ENCODE data around the gene TTLL5. TPM values are rescaled to one million over a fixed set of nuclear protein-coding genes. Genes with fewer than 3 reads are reported as not detected.

TTLL5 gene
- 10.5 and 16.1 TPM in 2 replicates for total RNA-seq (2014; rRNA removed; shearing (Covaris generic))

DNA sequence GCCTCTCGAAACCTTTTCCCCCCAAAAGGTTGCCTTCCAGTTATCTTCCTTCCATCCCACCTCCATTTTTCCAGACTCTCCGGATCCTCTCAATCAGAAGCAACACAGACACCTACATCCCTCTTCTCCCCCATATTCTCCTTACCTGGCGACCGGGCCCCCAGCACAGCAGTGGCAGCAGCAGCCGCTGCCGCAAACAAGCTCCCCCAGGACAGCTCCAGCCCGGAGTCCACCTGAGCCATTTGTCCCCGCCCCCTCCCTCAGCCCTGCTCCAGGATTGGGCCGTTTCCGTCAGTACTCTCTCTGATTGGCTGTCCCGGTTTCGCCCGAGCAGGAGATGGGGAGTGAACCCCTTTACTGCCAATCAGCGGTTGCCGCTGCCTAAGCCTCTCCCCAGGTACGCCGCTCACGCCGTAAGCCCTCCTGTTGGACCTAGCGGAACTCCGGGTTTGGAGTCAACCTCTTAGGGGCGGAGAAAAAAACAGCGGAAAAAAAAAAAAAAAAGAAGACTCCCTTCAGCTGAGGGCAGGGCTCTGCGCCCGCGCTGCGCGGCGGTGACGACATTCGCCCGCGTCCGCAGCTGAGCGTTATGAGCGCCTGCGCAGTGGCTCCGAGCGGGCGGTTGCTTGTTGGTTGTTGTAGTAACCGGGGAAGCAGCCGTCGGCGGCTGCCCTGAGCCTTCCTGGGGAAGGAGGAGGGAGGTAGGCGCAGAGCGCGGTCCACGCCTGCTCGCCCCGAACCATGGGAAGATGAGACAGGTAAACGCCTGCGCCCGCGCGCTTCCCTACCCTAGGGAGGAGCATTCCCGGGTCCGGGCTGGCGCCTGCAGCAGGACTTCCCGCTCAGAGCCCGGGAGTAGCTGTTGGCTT, at the start of gene TTLL5, which contains the start of gene ERG28:
TSS of gene TTLL5 (plus strand) at position 617 of the 869 bp plus-strand sequence. CDS start 1,904 bp downstream, outside the sequence.
TSS of gene ERG28 (minus strand) at position 247 of the 869 bp plus-strand sequence. CDS start 3,374 bp downstream, outside the sequence.
- peak; percentile 99 for DNase-seq (ENCODE audit: low spot score)

DNA sequence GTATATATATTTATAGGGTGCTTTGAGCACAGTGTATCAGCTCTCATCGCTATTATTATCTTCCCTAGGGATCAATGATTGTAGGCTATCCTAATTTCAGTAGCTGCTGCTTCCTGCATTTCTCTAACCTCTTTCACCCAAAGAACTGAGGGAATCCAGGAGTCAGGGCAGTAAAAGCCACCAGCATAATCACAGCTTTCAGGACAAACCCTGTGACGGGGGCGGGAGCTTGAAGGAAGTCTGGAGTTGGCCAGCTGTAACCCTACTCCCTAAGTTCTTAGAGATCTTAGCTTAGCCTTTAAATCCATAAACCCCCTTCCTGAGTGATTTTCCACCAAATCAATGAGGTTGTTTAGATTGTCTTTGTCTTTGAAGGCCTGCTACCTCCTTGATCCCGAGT, 48.9 kb upstream of the TTLL5 start:
- no peak for DNase-seq (ENCODE audit: low spot score)

DNA sequence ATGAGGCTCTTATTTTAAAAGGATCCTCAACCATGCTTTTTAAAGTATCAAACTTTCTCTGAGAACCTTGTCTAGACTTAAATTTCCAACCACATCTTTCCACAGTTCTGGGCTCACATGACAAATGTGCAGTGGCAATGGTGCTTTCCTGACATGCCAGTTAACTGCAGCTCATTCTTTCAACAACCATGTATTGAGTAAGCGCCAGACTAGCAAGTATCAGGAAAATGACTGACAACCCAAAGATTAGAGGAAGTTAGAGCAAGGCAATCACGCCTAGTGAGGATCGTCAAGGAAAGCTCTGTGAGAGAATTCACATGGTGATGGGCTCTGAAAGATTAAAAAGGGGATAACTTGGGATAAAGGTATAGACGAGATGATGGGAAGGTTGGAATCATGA, 46.9 kb upstream of the TTLL5 start:
- DNase-seq (ENCODE audit: low spot score), result no peak

DNA sequence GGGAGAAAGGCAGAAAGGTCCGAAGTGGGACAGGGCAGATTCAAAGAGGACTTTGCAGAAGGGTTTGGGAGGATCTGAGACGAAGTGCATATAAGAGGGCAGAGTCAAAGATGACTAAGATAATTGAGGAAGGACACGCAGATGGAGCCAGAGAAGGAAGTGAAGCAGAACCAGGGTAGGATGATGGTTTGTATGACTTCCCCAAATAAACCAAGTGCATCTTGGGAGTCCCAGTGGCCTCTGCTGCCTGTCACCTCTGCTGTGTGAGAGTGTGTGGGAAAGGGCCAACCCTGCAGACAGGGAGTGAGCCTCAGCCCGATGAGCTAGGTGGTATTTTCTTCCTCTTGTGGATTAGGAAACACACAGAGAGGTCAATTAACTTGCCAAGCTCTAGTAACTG, 45.8 kb upstream of the TTLL5 start:
- DNase-seq (ENCODE audit: low spot score), result no peak

- DNase-seq (ENCODE audit: low spot score), result no peak
Measured at GRCh38 chr14:75619548-75619947, 41.5 kb upstream of the TTLL5 start.

DNA sequence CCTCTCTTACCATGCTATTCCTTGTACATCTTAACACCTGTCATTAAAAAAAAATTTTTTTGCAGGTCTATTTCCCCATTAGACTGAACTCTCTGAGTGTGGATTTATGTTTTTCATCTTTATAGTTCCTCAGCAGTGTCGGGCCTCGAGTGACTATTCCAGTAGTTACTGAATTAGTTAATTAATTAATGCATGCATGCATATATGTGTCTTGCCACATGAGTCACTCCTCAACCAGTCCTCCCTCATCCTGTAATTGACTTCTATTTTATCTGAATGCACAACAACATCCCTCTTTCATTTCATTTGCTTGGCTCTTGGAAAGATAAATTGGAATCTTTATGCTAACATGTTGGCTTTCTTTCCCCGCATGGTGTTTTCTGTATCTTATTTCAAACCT, 36.0 kb upstream of the TTLL5 start:
- no peak for DNase-seq (ENCODE audit: low spot score)

DNA sequence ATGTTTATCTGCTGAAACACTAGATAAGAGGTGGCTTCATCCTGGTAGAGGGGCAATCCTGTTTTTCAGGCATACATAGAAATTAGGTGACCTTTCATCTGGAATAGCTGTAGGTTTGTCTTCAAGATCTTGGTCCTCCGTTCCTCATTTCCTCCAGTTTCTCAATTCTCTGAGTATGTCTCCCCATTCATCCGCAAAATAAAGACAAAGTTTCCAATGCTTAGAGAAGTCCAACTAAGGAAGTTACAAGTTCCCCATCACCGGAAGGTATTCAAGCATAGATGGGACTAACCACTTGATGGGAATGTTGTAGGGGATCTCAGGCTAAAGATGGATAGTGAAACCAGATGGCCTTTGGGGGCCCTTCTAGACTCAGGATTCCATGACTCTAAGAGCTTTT, 34.6 kb upstream of the TTLL5 start:
- no peak for DNase-seq (ENCODE audit: low spot score)

- no peak for DNase-seq (ENCODE audit: low spot score)
Measured at GRCh38 chr14:75626863-75627262, 34.2 kb upstream of the TTLL5 start.

- no peak for DNase-seq (ENCODE audit: low spot score)
Measured at GRCh38 chr14:75627406-75627805, 33.6 kb upstream of the TTLL5 start.

GRCh38 chr14:75628816-75629215, 32.2 kb upstream of the TTLL5 start:
- DNase-seq (ENCODE audit: low spot score), result no peak

DNA sequence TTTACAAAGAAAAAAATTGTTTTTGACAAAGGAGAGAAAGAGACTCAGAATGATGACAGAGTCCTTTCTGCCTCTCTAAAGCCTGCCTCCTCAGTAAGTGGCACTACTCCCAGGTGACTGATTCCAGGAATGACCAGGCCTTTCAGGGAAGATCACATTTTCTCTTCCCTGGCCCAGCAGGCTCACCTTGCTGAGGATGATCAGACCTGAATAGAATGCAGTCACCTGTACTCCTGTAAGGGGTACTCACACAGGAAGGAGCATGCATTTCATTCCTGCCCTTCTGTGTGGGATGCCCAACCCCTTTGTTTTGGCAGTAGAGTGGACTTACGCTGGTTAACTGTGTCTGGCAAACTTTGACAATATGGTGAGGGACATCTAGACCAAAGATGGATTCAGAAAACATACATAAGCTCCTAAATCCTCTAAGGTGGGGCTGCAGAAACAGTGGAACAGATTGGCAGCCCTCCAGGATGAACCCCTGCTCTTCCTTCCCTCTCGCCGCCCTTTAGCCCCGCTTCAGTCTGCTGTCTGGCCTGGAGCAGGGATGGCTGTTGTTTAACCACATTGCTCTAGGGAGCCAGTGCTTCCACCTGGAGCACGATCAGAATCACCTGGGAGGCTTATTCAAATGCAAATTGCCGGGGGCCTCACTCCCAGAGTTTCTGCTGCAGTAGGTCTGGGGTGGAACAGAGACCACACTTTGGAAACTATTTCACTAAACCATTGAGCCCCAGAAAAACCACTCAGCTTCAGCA, 30.2 kb upstream of the TTLL5 start:
- no peak for DNase-seq (ENCODE audit: low spot score)

- no peak for DNase-seq (ENCODE audit: low spot score)
Measured at GRCh38 chr14:75631453-75631831, 29.6 kb upstream of the TTLL5 start.

DNA sequence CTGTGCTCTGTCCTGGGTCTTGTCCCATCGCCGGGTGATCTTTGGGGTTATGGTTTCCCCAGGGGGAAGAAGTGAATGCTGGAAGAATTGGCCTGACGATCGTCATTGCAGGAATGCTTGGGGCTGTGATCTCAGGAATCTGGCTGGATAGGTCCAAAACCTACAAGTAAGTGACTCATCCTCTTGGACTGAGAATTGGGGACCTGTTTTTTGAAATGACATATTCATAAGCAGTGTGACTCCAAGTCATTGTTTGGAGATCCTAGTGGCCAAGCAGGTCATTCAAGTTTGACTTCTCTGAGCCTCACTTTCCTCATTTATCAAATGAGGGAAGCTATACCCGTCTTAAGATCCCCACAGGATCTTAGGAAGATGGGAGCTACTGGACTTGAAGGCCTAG, 26.2 kb upstream of the TTLL5 start:
- no peak for DNase-seq (ENCODE audit: low spot score)

DNA sequence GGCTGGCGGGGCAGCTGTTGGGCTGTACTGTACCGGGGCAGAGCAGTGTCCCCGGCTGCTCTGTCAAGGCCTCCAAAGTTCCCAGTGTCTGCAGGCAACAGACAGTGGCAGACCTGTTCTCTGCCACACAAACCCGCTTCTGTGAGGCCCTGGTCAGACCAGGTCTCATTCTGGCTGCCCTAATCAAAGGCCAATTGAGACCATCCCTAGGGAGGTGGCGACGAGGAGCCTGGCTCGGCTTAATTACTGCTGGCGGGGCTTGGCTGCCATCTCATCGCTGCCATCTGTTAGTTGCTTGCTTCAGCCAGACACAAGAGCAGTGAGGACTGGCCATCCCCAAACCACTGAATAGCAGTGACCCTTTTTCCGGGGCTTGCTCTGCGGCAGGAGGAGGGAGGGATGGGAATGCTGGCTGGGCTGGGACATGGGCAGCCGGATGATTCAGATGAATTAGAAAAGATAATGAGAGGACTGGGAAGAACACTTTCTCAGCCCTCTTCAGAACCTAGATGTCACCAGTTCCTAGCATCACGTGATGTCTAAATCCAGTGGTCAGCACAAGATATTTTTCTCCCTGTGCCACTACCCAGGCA, 24.9 kb upstream of the TTLL5 start:
- DNase-seq (ENCODE audit: low spot score), result no peak

DNA sequence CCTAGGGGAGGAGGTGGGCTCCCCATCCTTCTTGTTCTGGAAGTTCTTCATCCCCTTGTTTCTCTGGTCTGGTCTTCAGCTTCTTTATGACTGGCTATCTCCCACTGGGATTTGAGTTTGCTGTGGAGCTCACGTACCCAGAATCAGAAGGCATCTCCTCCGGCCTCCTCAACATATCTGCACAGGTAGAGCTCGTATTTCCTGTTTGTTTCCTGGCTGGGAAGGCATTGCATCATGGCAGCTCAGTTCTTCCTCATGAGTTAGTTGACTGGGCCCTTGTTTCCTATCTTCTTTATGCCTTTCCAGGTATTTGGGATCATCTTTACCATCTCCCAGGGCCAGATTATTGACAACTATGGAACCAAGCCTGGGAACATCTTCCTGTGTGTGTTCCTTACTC, 20.2 kb upstream of the TTLL5 start:
- DNase-seq (ENCODE audit: low spot score), result no peak

DNA sequence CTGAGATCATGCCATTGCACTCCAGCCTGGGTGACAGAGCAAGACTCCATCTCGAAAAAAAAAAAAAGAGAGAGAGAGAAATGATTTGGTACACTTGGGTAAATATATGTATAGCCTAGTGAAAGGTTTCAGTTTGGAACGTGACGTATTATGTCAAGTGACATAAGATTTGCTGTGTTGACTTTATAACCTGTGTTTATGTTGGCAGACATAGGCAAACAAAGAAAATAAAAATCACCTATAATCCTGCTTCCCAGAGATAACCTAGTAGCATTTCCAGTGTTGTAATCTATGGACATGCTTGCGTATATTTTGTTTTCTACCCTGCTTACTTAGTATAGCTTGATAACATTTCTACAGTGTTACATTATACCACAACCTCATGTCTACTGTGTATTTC, 17.1 kb upstream of the TTLL5 start:
- DNase-seq (ENCODE audit: low spot score), result no peak

DNA sequence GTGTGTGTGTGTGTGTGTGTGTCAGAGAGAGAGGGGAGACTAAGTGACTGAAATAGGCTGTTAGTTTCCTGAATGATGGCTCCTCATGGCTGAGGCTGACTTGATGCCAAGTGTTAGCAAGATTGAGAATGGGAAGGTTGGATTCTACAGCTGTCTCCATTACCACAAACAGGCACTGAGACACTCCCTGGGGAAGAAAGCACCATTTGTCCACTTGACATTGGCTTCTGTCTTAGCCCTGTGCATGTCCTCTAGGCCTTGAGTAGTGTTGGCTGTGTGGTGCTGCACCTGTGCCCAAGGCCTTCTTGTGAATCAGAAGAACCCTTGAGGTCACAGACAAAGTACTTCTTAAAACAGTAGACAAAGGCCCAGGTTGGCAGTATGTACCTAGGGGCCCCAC, 16.0 kb upstream of the TTLL5 start:
- no peak for DNase-seq (ENCODE audit: low spot score)

- no peak for DNase-seq (ENCODE audit: low spot score)
Measured at GRCh38 chr14:75646762-75647161, 14.3 kb upstream of the TTLL5 start.

- DNase-seq (ENCODE audit: low spot score), result no peak
Measured at GRCh38 chr14:75647640-75648039, 13.4 kb upstream of the TTLL5 start.

GRCh38 chr14:75648066-75648838, 12.8 kb upstream of the TTLL5 start:
- peak; percentile 86 for DNase-seq (ENCODE audit: low spot score)

DNA sequence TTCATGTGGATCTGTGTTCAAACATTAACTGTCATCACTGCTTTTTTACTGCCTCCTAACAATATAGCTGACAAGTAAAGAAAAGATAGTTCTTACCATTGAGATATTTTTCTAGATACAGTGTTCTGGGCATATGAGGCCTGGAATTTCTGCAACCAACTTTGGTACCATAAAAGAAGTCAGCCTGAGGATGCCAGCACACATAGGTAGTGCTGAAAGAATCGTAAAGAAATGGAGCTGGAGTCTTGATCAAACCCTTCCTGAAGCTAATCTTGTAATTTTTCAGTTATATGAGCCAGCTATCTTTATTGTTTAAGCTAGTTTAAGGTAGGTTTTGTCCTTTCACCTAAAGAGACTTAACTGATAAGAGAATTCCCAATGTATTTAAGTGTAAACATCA, 11.7 kb upstream of the TTLL5 start:
- no peak for DNase-seq (ENCODE audit: low spot score)

DNA sequence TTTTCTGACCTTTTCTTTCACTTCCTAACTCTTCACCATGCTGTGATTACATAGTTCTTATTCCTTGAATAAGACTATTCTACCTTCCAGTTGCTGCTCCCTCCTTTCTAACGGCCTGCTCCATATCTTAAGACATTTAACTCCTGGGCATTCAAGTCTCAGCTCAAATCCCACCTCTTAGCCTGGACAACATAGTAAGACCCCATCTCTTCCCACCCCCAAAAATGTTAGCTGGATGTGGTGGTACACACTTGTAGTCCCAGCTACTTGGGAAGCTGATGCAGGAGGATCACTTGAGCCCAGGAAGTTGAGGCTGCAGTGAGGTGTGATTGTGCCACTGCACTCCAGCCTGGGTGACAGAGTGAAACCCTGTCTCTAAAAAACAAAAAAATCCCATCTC, 11.3 kb upstream of the TTLL5 start:
- no peak for DNase-seq (ENCODE audit: low spot score)

All from H4 (cell line).